GM18519 (cell line): ENCODE results near the gene MAP2.
"Not testable (repeated sequence)": the region's sequence is repeated elsewhere in the genome, so short reads cannot be mapped to it uniquely, and the experiment has no call there.

ENCODE experiments used
- ATAC-seq: cut with Tn5 transposase; IDR thresholded peaks from one replicate; pipeline ENCODE4 v1.9.1; 2021; ENCODE audit warnings: mild to moderate bottlenecking, moderate library complexity; ENCODE audit not compliant: unreplicated experiment, low FRiP score

MAP2 gene

GRCh38 chr2:209579230-209579749 is 155.4 kb downstream of the MAP2 start:
- no peak for ATAC-seq

GRCh38 chr2:209581040-209581439 is 157.2 kb downstream of the MAP2 start:
- no peak for ATAC-seq

- no peak for ATAC-seq
Observed at GRCh38 chr2:209582281-209582680, 158.4 kb downstream of the MAP2 start.

GRCh38 chr2:209584472-209584871 is 160.6 kb downstream of the MAP2 start:
- ATAC-seq, result no peak

GRCh38 chr2:209584915-209585314 is 161.1 kb downstream of the MAP2 start:
- ATAC-seq, result no peak

GRCh38 chr2:209591021-209591420 is 167.2 kb downstream of the MAP2 start:
- ATAC-seq, result no peak

GRCh38 chr2:209592106-209592505 is 168.3 kb downstream of the MAP2 start:
- ATAC-seq, result no peak

GRCh38 chr2:209593930-209594329 is 170.1 kb downstream of the MAP2 start:
- no peak for ATAC-seq

- ATAC-seq, result no peak
Observed at GRCh38 chr2:209596262-209596661, 172.4 kb downstream of the MAP2 start.

GRCh38 chr2:209598227-209598626 is 174.4 kb downstream of the MAP2 start:
- not testable (repeated sequence) for ATAC-seq

- ATAC-seq, result no peak
Observed at GRCh38 chr2:209600341-209601171, 176.7 kb downstream of the MAP2 start.

- ATAC-seq, result no peak
Observed at GRCh38 chr2:209601497-209601896, 177.7 kb downstream of the MAP2 start.

- no peak for ATAC-seq
Observed at GRCh38 chr2:209602259-209602658, 178.4 kb downstream of the MAP2 start.

GRCh38 chr2:209609531-209609930 is 185.7 kb downstream of the MAP2 start:
- ATAC-seq, result no peak

GRCh38 chr2:209610631-209611030 is 186.8 kb downstream of the MAP2 start:
- ATAC-seq, result no peak

- ATAC-seq, result no peak
Observed at GRCh38 chr2:209613649-209614305, 189.9 kb downstream of the MAP2 start.

- ATAC-seq, result no peak
Observed at GRCh38 chr2:209614690-209615369, 191.0 kb downstream of the MAP2 start.

- peak; percentile 81 for ATAC-seq
Observed at GRCh38 chr2:209619782-209620181, 195.9 kb downstream of the MAP2 start.

GRCh38 chr2:209624192-209624938 is 200.5 kb downstream of the MAP2 start:
- no peak for ATAC-seq

- no peak for ATAC-seq
Observed at GRCh38 chr2:209629597-209629996, 205.8 kb downstream of the MAP2 start.
